ENCODE data around the gene FAM83G. TPM values are rescaled to one million over a fixed set of nuclear protein-coding genes. Genes with fewer than 3 reads are reported as not detected.

Gene FAM83G
- total RNA-seq, 1 experiment from 2014 or later = 38.7 TPM

DNA sequence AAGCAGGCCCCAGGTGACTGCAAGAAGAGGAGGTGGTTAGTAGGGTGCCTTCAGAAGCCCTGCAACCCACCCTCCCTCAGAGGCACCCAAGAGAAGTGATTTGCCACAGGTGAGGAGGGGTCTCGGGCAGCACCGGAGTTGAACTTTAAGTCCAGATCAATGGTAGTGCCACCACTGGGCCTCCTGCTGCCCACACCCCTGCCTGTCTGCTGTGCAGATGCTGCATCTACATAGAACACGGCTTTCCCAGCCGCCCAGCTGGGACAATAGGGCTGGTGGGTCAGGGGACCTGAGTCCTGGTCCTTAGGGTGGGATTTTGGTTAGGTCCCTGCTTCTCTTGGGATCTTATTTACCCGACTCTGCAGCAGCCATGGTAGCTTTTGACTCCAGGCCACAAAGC is 17.6 kb upstream of the FAM83G start:
- Histone ChIP-seq H4K5ac (ENCODE audit: insufficient read length, low read depth, low read length) (no peak overlapping the region), H2BK5ac (ENCODE audit: insufficient read length, low read length) (no peak overlapping the region), H3K79me1 (ENCODE audit: insufficient read depth, low read depth, low read length, poor library complexity, severe bottlenecking) (no peaks in the 10 kb centered on the region), H3K27ac (ENCODE audit: insufficient read length, low read depth, low read length) (no peak overlapping the region), H3K18ac (ENCODE audit: insufficient read length, low read depth, low read length) (no peak overlapping the region), H2BK120ac (ENCODE audit: low read depth, low read length, poor library complexity, severe bottlenecking) (no peak overlapping the region), H3K4ac (ENCODE audit: low read depth, low read length) (no peak overlapping the region), H2BK20ac (ENCODE audit: low read depth, low read length, poor library complexity, severe bottlenecking) (no peak overlapping the region), H4K20me1 (ENCODE audit: control insufficient read depth, insufficient read depth, insufficient read length) (no peaks in the 10 kb centered on the region), H3K4me2 (ENCODE audit: insufficient read depth, insufficient read length, low read length) (no peak overlapping the region), H2BK15ac (ENCODE audit: low read depth, low read length) (no peak overlapping the region), H2BK12ac (ENCODE audit: insufficient read length, low read depth, low read length) (no peak overlapping the region), H4K8ac (replicated peaks; ENCODE audit: insufficient read length, low read depth, low read length) (no peak overlapping the region), H3K56ac (ENCODE audit: insufficient read length, low read depth, low read length) (no peak overlapping the region), H2AK5ac (ENCODE audit: insufficient read length, low read length) (no peak overlapping the region), H3K27me3 (ENCODE audit: insufficient read depth, low read length) (no peaks in the 10 kb centered on the region; the same call in 1 of the 2 replicates), H3K79me2 (ENCODE audit: insufficient read depth, low read length) (no peaks in the 10 kb centered on the region), H3K23me2 (ENCODE audit: insufficient read length, low read depth, low read length, poor library complexity, severe bottlenecking) (no peaks in the 10 kb centered on the region), H3K14ac (ENCODE audit: insufficient read depth, low read length) (no peak overlapping the region), H3K9me3 (ENCODE audit: control insufficient read depth, low read depth, low read length) (no peaks in the 10 kb centered on the region), H3K9ac (ENCODE audit: extremely low read depth, insufficient read length, low read length) (no peak overlapping the region), H4K91ac (ENCODE audit: insufficient read length, low read depth, low read length) (no peak overlapping the region), H3K23ac (ENCODE audit: insufficient read length, low read depth, low read length) (no peak overlapping the region), H3K4me1 (ENCODE audit: insufficient read depth, low read length) (no peaks in the 10 kb centered on the region), H3T11ph (ENCODE audit: low read length) (no peak overlapping the region), H2AFZ (ENCODE audit: low read length) (no peak overlapping the region)
- Mint-ChIP-seq H3K27ac (peak overlapping the region in 1 of 3 experiments; percentile 62; a peak in 1 of 7 replicates), H3K4me1 (peaks cover 0 to 15% of the 10 kb centered on the region in 2 experiments; a peak in 2 of 4 replicates), H3K9me3 (no peaks in the 10 kb centered on the region), H3K4me3 (no peak overlapping the region), H3K36me3 (ENCODE audit: insufficient read depth in 1 of 3, low read depth in 3 of 3) (no peaks in the 10 kb centered on the region), H3K27me3 (ENCODE audit: low read depth) (peaks cover 4% of the 10 kb centered on the region)
- no peak for DNase-seq
- no CpG with 5 or more reads among the region's 5 CpGs for WGBS (ENCODE audit: extremely low coverage, insufficient read length, low lambda C conversion rate)
- TF ChIP-seq, protein P1, sequence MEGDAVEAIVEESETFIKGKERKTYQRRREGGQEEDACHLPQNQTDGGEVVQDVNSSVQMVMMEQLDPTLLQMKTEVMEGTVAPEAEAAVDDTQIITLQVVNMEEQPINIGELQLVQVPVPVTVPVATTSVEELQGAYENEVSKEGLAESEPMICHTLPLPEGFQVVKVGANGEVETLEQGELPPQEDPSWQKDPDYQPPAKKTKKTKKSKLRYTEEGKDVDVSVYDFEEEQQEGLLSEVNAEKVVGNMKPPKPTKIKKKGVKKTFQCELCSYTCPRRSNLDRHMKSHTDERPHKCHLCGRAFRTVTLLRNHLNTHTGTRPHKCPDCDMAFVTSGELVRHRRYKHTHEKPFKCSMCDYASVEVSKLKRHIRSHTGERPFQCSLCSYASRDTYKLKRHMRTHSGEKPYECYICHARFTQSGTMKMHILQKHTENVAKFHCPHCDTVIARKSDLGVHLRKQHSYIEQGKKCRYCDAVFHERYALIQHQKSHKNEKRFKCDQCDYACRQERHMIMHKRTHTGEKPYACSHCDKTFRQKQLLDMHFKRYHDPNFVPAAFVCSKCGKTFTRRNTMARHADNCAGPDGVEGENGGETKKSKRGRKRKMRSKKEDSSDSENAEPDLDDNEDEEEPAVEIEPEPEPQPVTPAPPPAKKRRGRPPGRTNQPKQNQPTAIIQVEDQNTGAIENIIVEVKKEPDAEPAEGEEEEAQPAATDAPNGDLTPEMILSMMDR (conservative IDR thresholded peaks at IDR 0.05) = no peak
